Posterior cingulate gyrus (tissue), 11 donors: ENCODE data around the gene CCDC85C.

Experiments
- DNase-seq, 10 donors: peaks; one replicate each; pipeline versions ENCODE4 v3.0.0 to v3.0.0-alpha.2; 2020 to 2021; ENCODE audit warnings: mixed read lengths in 3 of 10
- intact Hi-C: fragments of 100-400 bp; cut with DNase I; formaldehyde crosslinking; loops from one replicate; pipeline ENCODE4 v1.15.1; 2023

CCDC85C gene

DNA sequence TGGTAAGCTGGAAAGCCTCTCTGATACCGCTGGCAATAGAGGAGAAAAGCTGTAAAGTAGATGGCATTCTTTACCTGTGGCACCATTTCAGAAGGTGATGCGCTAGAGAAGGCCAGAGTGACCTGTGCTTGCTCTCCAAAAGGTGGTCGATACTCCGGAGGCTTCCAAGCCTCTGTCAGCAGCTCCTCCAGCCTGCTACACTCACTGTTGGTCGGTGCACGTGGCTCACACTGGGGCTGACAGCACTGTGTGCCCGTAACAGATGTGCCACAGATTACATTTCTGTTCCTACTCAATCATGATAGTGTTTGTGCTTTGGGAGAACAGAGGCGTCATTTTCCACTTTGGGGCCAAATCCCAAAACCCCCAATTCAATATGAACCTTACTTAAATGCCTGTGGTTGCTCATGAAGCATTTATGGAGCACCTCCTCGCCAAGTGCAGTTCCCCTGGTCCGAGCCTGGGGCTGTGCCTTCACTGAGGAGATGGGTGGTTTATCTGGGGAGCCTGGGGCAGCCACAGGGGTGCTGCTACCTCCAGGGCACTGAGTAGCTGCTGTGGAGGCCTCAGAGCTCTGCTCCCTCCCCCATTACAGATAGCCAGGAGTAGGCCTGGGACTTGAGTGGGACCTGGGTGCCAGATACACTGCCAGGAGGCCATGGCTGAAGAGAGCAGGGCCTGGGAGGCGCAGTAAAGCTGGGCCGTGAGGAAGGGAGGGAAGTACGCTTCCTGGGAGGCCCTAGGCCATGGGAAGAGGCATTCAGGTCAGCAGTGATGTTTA, 96.0 kb downstream of the CCDC85C start:
- peak in 1 of 10 donors; percentile 67 for DNase-seq
- intact Hi-C loops, result no loop called here

DNA sequence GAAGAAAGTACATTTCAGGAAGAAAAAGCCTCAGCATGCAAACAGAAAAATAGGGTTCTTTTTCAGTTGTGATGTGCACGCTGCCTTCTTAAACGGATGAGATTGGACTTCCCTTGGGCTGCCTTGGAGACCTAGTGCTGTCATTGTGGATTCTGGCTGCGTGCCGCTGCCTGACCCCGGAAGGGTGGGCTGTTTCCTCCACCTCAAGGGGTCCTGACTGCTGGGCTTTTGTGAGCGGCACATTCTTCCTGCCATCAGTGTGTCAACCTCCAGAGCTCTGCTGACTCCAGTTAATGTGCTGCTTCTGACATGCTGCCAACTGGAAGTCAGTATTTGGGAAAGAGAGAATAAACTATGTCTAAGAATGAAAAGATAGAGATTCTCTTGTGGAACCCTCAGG, 97.7 kb downstream of the CCDC85C start:
- intact Hi-C loops, result no loop called here
- DNase-seq, result no peak

DNA sequence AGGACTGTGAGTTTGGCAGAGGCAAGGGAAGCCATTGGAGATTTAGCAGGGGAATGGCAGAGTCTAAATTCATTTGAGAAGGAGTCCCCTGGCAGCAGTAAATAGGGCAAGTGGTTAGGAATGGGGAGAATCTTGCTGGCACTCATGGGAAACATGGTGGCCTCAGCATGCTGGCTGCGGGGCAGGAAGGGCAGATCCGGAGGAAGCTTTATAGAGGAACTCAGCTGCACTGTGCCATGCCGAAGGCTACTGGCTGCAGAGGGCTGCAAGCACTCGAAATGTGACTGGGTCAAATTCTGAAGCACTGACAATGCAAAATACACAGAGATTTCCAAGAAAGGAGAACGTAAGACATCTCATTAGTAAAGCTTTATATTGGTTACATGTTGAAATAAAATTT, 98.9 kb downstream of the CCDC85C start:
- DNase-seq, result peak in 1 of 10 donors; percentile 57
- intact Hi-C loops, result no loop called here

DNA sequence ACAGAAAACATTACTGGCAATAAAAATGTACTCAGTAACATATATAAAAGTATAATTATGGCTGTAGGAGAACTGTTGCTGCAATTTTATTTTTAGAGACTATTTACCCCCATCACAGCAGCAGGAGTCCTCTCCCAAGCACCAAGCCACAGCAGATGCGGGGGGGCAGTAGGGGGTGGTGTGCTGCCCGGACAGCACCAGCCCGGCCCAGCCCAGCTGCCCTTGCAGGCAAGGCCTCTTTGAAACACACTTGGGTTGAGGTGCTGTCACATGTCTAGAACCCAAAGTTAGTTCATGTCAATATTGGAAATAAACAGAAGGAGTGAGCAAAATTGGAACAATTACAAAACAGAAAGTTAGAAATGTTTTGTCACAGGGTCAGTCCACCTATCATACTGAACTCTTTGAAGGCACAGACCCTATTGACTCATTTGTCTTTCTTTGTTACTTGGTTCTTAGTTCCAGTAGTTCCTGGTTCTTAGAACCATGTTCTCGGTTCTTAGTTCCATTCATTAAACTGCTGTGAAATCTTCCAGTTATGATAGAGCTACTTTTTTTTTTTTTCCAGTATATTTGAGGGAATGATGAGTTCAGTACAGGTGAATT, 100.1 kb downstream of the CCDC85C start:
- intact Hi-C loops, result no loop called here
- DNase-seq, result peak in 1 of 10 donors; percentile 63

DNA sequence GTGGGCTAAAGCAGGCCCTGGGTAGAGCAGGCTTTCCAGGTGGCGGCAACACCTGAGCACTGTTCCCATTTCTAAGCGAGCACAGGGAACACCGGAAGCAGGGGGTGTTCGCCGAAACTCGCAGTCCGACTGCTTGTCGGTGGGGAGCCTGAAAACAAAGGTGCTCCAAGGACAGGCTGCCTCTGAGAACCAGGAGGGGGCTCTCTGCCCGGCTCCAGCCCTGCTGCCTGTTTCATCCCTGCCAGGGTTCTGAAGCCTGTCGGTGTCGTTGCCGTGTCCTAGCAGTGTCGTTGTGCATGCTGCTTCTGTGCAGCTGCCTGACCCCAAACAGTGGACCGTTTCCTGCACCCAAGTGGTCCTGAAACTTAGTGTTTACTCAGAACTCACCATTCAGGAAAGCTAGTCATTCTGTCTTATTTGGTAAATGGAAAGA, 101.0 kb downstream of the CCDC85C start:
- DNase-seq, result peak in 2 of 10 donors; percentile 69 to 81
- intact Hi-C loops, result no loop called here

DNA sequence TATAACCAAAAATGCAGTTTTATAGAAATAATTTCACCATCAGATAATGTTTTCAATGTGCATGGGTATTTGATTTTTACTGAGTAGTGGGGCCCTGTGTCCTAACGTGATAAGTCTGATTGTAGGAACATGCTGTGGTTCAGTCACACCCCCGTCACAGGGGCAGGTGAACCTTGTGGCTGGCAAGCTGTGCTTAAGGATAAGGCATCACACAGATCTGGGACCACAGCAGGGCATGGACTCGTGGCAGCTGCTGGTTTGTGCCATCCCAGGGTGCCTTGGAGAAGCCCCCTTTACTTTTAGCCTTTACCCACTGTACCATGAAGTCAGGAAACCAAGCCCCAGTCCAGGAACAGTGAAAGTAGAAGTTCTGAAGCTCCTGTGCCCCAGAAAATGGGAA, 106.1 kb downstream of the CCDC85C start:
- intact Hi-C loops, result no loop called here
- peak in 1 of 10 donors; percentile 77 for DNase-seq

DNA sequence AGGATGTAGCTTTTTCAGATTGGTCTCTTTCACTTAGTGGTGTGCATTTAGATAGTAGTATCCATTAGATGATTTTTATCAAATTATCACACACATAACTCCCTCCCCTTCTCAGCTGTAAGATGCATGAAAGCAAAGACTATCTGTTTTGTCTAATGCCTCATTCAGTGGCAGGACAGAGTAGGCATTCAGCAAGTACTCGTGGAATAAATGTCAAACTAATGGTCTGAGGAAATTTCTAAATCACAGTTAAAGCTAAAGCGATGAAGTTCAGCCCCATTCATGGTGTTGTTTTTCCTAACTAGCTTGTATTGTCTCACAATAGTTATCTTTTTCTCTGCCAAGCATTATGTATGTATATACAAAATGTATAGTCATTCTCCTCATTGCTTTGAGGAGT, 106.7 kb downstream of the CCDC85C start:
- no peak for DNase-seq
- intact Hi-C loops, result no loop called here

DNA sequence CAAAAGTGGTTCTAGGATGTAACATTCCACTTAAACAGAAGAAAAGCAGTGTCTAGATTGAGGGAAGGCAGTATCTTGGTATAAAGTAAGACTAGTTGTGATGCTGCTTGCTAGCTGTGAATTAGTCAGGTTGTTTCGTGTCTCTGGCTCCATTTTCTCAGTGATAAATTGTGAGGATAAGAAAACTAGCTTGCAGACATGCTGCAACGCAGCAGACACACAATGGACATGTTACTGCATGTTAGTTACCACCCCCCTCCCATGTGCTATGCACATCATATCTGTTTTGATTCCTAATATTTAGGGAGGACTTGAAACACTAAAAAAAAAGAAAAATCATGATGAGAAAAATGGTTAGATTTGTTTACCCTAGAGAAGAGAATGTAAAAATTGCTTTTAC, 119.9 kb downstream of the CCDC85C start:
- DNase-seq, result no peak
- intact Hi-C loops, result no loop called here

DNA sequence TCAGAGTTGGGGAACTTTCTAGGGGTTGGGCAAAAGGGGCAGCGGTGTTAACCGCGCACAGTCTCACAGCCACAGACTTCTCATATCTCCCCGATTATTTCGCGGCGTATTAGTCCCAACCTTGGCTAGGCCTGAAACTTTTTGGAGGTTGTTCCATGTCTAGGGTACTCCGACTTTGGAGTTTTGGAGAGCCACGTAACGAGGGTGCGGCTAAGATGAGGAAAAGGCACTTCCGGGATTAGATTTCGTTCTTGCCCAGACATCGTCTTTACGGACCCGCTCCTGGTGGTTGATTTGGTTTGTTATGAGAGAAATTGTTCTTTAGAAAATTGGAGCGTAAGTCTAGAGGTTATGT, 122.3 kb downstream of the CCDC85C start:
- intact Hi-C loops, result no loop called here
- DNase-seq, result no peak

DNA sequence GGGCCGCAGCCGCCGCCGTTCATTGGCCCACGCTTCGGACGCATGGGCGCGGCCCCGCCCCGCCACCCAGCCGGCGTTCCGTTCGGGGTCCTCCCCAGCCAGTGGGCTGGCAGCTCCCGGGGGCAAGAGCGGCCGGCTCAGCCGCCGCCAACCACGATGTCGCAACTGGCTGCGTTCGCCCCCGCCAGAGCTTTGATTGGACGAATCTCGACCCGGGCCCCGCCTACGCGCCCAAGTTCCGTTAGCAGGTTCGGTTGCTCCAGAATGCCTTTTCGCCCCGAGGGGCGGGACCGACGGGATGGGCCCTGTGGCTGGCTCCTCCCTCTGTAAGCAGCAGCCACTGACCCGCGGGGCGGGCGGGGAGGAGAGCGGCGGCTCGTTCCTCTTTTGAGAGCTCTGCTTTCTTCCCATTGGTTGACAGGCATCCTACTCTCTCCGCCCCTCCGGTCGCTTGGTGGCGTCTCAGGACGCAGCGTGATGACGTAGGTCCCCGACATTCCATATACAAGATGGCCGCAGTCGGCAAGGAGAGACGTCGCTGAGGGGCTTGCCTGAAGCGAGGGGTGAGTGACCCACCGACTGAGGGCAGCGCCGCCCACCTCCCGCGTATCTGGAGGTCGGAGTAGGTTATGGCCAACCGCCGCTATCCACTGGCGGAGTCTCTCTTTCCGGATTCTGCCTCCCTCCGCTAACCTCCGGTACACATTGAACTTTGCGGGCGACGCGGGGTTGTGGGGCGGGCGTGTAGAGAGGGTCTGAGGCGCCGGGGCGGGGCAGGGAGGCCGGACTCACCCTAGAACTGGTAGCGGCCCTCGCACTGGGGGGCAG, 122.9 kb downstream of the CCDC85C start, which contains the start of gene CCNK:
TSS of gene CCNK (plus strand) at position 493 of the 828 bp plus-strand sequence. CDS start 11,269 bp downstream, outside the sequence.
- intact Hi-C loops, result no loop called here
- DNase-seq, result peak; percentile 100

DNA sequence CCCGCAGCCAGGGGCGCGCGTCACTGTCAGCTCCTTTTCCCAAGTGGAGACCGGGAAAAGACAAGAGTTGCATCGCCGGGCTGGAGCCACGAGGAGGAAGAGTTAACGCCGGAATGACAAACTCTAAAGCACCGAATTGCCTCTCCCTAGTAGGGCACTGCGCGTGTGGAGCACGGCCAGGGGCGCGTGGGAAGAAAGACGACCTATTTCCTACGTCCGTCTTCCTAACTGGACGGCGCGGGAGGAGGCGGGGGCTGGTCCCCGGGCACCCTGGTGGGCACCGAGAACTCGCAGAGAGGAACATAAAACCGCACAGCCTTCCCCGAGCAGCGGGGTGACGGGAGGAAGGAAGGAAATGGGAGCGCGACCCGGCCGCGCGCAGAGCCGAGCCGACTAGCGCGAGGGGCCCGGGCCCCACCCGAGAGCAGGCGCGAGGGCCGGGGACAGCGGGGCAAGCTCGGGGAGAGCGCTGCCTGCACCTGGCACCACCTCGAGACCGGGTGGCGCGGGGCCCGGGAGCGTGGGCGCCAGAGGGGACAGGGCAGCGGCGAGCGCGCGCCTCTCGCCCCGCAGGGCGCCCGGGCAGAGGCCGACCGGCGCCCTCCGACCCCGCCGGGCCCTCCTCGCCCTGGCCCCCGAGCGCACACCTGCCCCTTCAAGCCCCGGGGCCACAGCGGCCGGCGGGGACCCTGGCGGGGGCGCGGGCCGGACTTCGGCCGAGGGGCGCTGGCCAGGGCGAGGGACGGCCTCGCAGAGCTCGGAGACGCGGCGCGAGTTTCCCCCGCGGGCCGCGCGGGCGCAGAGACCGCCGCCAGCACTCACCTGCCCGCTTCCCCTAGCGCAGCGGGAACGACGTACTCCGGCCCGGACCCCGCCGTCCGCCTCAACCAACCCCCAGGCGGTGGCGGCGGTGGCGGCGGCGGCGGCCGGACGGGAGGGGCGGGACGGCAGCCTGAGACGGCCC, 123.8 kb downstream of the CCDC85C start, which contains the start of gene SETD3:
TSS of gene SETD3 (minus strand) at position 954 of the 964 bp plus-strand sequence. CDS start 15,054 bp downstream, outside the sequence.
- intact Hi-C loops, result no loop called here
- peak in 9 of 10 donors; percentile 25 to 93 (median 58) for DNase-seq

DNA sequence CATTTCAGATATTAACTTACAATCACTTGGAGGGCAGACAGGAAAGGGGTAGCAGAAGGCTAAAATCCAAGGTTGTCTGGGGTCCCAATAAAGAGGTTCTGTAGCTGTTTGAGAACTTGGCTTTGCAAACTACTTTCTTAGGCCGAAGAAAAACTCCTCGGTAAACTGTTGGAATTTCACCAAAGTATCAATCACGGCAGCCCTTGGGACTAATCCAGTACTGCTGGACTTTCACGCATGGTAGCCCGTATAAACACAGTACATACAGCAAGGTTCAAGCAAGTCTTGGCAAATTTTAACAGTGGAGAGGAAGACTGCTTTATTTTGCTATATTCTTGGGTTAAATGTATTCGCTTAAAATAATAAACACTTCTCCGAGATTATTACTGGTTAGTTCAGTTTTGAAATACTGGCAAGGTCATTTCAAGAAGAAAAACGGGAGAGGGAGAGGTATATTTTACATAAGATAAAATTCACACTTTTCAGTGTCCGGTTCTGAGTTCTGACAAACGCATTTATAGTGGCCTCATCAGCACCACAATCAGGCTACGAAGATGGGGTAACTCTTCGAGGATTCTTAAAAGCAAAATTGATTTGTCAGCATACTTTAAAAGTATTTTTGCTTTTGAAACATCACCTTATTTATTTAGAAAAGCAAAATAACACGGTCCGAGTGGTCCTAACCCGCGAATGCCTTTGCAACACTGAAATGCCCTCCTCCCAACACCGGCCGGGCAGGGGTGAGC, 124.7 kb downstream of the CCDC85C start:
- no peak for DNase-seq

DNA sequence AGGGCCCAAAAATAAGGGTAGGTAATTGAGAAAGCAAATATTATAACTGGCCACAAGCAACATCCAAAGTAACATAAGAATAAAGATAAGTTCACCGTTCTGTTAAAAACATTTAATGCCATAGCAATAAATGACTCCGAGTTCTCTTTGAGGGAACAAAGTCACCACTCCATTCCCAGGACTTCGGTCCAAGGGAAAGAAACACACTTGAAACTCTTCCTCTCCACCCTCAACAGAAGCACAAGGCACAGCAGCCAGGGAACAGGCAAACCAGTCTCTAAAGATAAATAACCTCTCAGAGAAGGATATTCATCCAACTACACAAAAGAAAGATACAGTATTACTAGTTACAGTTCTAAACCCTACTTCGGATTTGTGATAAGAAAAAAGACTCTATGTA, 125.9 kb downstream of the CCDC85C start:
- DNase-seq, result no peak
- intact Hi-C loops, result no loop called here

More for the DNA sequence above, 124.7 kb downstream of the CCDC85C start:
- intact Hi-C loops, result no loop called here

DNA sequence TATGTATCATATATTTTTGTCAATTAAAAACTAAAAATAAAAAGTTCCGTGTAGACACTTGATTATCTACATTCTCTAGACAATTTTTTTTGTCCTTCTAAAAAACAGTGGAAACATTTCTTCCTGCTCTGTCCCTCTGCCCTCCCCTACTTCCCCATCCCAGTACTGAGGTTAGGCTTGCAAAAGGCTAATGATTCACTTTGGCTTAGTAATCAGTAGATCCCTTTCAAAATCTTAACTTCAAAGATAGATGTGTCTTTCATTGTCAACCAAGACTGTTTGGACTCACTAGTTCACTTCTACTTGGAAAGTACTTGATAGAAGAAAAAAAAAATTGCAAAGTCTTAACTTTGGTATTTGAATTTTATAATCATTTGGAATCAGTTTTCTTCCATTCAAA, 127.1 kb downstream of the CCDC85C start:
- intact Hi-C loops, result no loop called here
- DNase-seq, result no peak

DNA sequence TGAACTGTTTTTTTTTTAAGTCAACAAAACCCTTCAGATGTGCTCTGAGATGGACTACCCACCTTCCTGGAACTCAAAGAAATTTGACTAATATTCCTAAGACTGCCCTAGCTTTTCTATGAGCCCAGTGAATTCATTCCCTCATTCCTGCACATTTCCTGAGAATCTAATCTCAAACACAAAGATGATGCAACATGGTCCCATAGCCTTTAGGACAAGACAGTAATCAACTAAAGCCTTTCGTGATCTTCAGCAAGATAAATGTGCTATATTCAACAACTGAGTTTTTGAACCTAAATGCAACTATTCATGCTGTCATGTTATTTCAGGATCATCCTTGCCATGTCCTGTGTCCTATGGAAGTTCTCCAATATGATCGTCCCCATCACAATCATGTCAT, 128.3 kb downstream of the CCDC85C start:
- intact Hi-C loops, result no loop called here
- DNase-seq, result no peak

DNA sequence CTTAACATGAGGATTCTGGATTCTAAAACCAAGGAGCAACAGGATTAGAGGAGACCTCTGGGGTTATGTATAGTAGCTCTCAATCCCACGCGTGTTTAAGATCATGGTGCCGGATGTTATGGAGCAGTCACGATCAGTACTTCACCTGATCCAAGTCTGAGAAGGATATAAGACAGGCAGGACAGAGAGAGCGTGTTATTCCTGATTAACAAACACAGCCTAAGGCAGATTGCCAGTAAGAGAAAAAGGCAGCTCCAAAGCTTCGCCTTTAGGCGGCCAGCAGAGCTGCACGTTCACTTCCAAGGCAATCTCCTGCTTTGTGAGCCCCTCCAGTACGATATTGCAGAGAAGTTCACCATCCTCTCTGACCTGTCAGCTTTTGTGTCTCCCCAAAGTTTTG, 128.8 kb downstream of the CCDC85C start:
- no peak for DNase-seq

DNA sequence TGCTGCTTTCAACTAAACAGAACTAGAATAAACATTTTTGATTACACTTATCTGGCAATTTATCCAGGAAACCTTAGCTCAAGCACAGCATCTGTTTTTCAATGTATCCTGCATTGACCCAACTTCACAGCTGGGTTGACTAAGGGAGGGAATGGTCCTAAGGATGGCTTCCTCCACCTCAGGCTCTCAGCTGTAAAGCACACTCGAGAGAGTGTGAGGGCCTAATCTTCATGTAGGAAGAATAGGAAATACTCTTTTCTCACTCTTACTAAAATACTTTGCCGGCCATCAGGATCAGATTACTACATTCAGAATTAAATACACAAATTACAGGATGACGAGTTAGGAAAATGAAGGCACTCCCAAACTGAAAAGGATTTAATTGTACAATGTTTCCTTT, 130.5 kb downstream of the CCDC85C start:
- no peak for DNase-seq
- intact Hi-C loops, result no loop called here

More for the DNA sequence above, 128.8 kb downstream of the CCDC85C start:
- intact Hi-C loops, result no loop called here

DNA sequence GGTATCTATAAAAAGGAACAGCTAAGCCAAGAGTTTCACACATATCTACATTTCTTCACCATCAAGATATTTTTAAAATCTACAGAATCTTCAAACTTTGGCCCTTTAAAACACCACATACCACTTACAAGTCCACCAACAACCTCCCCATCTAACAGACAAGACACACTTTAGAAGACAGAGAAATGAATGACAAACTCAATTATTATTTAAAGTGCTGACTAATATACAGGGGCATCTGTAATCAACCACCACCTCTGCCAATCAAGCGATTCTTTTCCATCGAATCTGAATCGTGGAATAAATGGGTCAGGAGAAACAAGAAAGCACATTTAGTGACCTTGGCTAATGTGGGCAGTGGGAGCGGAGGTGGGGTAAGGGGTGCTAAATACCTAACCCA, 131.1 kb downstream of the CCDC85C start:
- no peak for DNase-seq
- intact Hi-C loops, result no loop called here

DNA sequence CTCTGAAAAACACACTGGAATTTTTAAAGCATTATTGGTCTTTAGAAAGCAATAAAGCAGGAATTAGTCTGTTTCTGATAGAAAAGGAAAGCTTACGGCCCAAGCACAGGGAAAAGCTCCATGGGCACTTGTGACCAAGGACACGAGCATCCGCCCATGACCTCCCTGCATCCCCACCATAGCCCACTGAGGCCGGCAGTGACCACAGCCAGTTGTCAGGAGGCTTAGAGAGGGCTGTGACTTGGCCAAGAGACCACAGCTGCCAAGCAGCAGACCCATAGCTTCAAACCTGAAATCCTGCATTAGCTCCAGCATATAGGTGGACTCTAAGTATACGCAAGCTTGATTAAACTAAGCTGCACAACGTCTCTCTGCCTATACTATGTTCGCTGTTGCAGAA, 132.3 kb downstream of the CCDC85C start:
- intact Hi-C loops, result no loop called here
- no peak for DNase-seq
